Activated CD8-positive, alpha-beta memory T cell treated with anti-CD3 and anti-CD28 coated beads, Interleukin-2, amount 10 ng/mL, durations not matched to agents 7 days and 5 days (primary cell): ENCODE measurements around the gene TMC3. TPM values are rescaled to one million over a fixed set of nuclear protein-coding genes. Genes with fewer than 3 reads are reported as not detected.

Experiments
- ATAC-seq: fragments of 150-1000 bp; cut with Tn5 transposase; one replicate; pipeline ENCODE4 v1.10.0; 2021; ENCODE audit warnings: moderate library complexity
- CTCF ChIA-PET: fragments of 350-600 bp; sonication (Branson Sonifier 250); formaldehyde crosslinking; loops from one replicate; lab custom pipeline; 2021; ENCODE audit warnings: antibody characterized with exemption; lab: Charles Lee
- DNase-seq: peaks from one replicate; pipeline ENCODE4 v3.0.0-alpha.2; 2020
- H3K27ac Mint-ChIP-seq: one replicate; pipeline ENCODE4 v1.8.0; 2021; ENCODE audit warnings: mild to moderate bottlenecking, mixed read lengths
- H3K27me3 Mint-ChIP-seq: one replicate; pipeline ENCODE4 v1.8.0; 2021; ENCODE audit warnings: mixed read lengths
- H3K36me3 Mint-ChIP-seq: one replicate; pipeline ENCODE4 v1.8.0; 2021; ENCODE audit warnings: mild to moderate bottlenecking, mixed read lengths
- H3K4me1 Mint-ChIP-seq: one replicate; pipeline ENCODE4 v1.8.0; 2021; ENCODE audit warnings: mixed read lengths
- H3K4me3 Mint-ChIP-seq: one replicate; pipeline ENCODE4 v1.8.0; 2021; ENCODE audit warnings: mild to moderate bottlenecking, moderate library complexity, mixed read lengths
- H3K9me3 Mint-ChIP-seq: one replicate; pipeline ENCODE4 v1.8.0; 2022; ENCODE audit warnings: low read depth, mixed read lengths
- total RNA-seq, 2 experiments: library from RNA; stranded (reverse); gene quantifications; one replicate each; pipeline ENCODE4 v1.2.3, GENCODE V29; 2021

TMC3 gene
- total RNA-seq, 2 experiments from 2014 or later = not detected

DNA sequence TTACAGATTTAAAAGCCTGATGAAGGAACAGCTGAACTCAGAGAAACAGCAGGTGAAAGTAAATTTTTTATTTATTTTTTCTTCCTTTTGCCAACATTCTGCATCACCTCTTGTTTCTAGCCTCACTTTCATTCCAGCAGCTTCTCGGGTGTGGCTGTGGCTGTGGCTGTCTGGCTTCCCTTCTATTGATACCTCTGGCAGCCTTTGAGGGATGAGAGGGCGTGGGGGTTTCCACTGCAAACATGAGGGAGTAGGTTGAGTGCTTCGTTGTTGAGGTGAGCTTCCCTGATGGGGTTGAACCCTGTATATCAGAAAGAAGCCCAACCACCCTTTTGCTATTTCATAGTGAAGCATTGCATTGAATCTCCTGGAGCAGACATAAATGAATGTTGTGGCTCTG, 6.2 kb upstream of the TMC3 start:
- Mint-ChIP-seq H3K27me3 (peaks cover 2% of the 10 kb centered on the region), H3K27ac (no peak overlapping the region), H3K4me3 (no peak overlapping the region), H3K4me1 (peaks cover 11% of the 10 kb centered on the region), H3K9me3 (no peaks in the 10 kb centered on the region), H3K36me3 (no peaks in the 10 kb centered on the region)
- CTCF ChIA-PET = interaction anchor here (0.6 to 1.5 kb wide), 2 partner anchors 114 to 682 kb away, joined by 3 read pairs; no protein-coding TSS in a partner anchor
- DNase-seq (no peak), ATAC-seq (no peak)

DNA sequence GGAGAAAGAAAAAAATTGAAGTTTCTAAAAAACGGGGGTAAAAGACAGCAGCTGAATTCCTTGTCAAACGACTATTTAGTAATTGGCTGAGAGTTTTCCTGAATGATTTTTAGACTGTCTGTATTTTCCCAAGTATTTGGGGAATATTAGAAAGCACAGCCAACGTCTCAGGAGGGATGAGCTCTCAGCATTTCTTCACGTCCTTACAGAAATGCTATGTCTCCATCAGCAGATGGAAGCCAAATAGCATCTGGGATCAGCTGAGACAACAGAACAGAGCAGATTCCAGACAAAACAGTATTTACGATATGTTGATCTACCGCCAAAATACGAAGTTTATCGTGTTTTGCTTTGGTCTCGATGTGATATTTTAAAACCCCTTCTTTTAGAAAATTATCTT, 5.3 kb upstream of the TMC3 start:
- DNase-seq (no peak), ATAC-seq (no peak)
- no peaks in the 10 kb centered on the region for H3K36me3 Mint-ChIP-seq
- peaks cover 2% of the 10 kb centered on the region for H3K27me3 Mint-ChIP-seq
- CTCF ChIA-PET = no interaction called here
- H3K27ac Mint-ChIP-seq = no peak overlapping the region
- peaks cover 3% of the 10 kb centered on the region for H3K4me1 Mint-ChIP-seq
- no peaks in the 10 kb centered on the region for H3K9me3 Mint-ChIP-seq
- no peak overlapping the region for H3K4me3 Mint-ChIP-seq

DNA sequence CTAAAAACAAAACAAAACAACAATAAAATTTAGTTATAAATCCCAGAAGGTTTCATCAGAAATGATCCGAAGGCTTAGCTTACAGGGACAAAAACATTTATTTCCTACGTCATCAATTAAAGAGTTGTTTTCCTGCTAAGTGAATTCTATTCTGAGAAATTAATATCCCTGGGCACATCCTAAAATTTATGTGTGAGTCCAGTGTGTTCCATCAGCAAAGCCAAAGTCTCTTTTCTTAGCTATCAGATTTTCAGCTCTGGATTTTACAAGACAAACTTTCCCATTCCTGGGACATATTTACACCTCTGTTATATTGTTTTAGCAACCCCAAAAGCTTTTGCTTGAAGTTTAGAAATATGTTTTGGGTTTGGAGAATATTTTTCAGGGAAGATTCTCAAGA, 4.4 kb upstream of the TMC3 start:
- H3K4me3 Mint-ChIP-seq = no peak overlapping the region
- H3K4me1 Mint-ChIP-seq = peaks cover 3% of the 10 kb centered on the region
- DNase-seq = no peak
- no peaks in the 10 kb centered on the region for H3K36me3 Mint-ChIP-seq
- no peak for ATAC-seq
- no peaks in the 10 kb centered on the region for H3K9me3 Mint-ChIP-seq
- peaks cover 2% of the 10 kb centered on the region for H3K27me3 Mint-ChIP-seq
- CTCF ChIA-PET = interaction anchor here (1.0 kb wide), 1 partner anchor 113 kb away, joined by 5 read pairs; no protein-coding TSS in a partner anchor
- no peak overlapping the region for H3K27ac Mint-ChIP-seq

DNA sequence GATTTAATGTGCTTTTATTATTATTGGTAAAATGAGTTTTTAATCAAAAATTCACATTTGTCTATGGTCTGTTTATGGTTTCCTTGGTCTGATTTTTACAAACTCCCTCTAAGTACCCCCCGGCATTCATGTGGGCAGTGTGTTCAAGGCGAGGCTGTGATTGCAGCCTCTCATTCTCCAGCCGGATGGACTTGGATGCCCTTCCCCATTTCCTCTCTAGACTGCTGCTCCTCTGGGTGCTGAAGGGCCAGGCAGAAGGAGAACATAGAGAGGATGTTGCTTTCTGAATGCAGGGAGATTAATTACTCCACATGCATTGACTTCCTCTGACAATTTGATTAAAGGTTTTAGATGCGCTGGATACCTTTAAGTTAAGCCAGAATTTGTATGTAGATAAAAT, 3.9 kb upstream of the TMC3 start:
- Mint-ChIP-seq H3K9me3 (no peaks in the 10 kb centered on the region), H3K36me3 (no peaks in the 10 kb centered on the region)
- no peak for ATAC-seq

DNA sequence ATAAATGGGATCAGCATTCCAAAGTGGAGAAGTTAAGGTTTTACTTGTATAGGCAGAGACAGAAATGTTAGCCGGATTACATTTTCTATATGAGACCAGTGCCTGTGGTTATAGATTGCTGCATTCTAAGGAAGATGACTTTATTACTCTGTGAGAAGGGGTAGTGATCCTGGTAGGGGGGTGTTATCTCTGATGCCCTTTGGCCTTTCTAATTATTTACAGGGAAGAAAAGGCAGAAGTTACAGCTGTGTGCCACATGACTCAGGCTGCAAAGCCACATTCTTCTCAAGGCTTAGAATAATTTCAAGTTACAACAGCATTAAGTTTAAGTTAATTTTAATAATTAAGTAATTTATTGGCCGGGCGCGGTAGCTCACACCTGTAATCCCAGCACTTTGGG, 2.2 kb upstream of the TMC3 start:
- Mint-ChIP-seq H3K27me3 (peaks cover 2% of the 10 kb centered on the region), H3K27ac (no peak overlapping the region), H3K4me1 (peaks cover 3% of the 10 kb centered on the region), H3K36me3 (no peaks in the 10 kb centered on the region), H3K4me3 (no peak overlapping the region), H3K9me3 (no peaks in the 10 kb centered on the region)
- DNase-seq (no peak), ATAC-seq (no peak)
- CTCF ChIA-PET = no interaction called here

More for the DNA sequence above, 3.9 kb upstream of the TMC3 start:
- Mint-ChIP-seq H3K27me3 (peaks cover 2% of the 10 kb centered on the region), H3K4me1 (peaks cover 3% of the 10 kb centered on the region), H3K27ac (no peak overlapping the region), H3K4me3 (no peak overlapping the region)
- no peak for DNase-seq
- CTCF ChIA-PET = interaction anchor here (1.0 kb wide), 1 partner anchor 112 kb away, joined by 5 read pairs; no protein-coding TSS in a partner anchor

DNA sequence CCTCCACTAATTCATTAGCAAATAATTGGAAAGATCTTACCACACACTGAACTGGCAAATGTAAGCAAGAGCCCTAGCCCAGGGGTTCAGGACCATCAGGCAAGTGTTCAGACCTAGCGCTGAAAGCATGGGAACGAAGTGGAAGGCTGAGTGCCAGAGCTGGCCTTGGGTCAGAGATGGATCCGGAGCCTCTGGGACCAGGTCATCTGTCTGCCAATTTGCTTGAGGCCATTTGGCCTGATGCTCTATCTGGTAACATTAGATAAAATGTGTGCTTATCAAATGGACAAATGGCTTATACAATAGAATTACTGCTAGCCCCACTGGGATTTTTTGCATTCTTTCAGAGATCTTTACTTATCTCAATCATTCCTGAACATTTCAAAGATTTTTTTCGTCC, 1.4 kb upstream of the TMC3 start:
- H3K4me1 Mint-ChIP-seq = peaks cover 2% of the 10 kb centered on the region
- H3K9me3 Mint-ChIP-seq = no peaks in the 10 kb centered on the region
- CTCF ChIA-PET = no interaction called here
- DNase-seq = no peak
- no peak overlapping the region for H3K4me3 Mint-ChIP-seq
- peaks cover 2% of the 10 kb centered on the region for H3K27me3 Mint-ChIP-seq
- H3K36me3 Mint-ChIP-seq = no peaks in the 10 kb centered on the region
- no peak for ATAC-seq
- H3K27ac Mint-ChIP-seq = no peak overlapping the region

DNA sequence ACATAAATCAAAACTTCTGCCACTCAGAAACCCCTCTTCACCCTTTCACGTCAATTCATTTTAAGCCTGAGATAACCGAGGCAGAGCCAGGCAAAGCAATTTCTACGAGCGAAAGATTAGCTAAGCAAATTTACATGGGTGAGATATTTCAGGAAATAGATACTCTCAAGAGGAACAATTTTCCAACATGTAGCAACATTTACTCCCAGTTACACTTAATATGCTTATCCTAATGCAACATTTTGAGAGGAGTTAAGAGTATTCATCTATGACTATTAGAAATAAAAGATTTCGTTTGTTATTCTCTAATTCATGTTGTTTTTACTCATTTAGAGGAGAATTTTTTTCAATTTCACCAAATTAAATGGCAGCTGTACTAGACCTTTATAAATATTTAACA, 837 bp downstream of the TMC3 start:
- CTCF ChIA-PET = interaction anchor here (1.5 kb wide), 1 partner anchor 107 kb away, joined by 5 read pairs; no protein-coding TSS in a partner anchor

DNA sequence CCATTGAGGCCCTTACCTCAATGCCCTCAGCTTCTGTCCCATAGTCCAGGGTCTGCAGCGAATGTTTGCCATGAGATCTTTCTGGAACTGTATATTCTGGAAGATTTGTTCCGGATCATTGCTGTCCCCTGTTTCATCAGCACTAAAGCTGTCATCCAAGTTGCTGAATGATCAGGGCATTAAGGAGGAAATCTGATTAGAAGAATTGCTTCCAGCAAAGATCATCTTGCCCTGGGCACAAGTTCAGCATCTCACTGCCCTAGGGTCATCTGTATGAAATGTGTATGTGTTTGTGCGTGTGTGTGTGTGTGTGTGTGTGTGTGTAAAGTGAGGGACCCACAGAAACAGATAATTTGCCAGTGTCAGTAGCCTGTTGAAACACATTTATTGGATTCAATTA, 1.4 kb downstream of the TMC3 start:
- no peaks in the 10 kb centered on the region for H3K27me3 Mint-ChIP-seq
- CTCF ChIA-PET = no interaction called here
- no peak for DNase-seq
- no peaks in the 10 kb centered on the region for H3K4me1 Mint-ChIP-seq
- H3K27ac Mint-ChIP-seq = no peak overlapping the region
- no peaks in the 10 kb centered on the region for H3K36me3 Mint-ChIP-seq
- H3K9me3 Mint-ChIP-seq = no peaks in the 10 kb centered on the region
- no peak for ATAC-seq
- no peak overlapping the region for H3K4me3 Mint-ChIP-seq

More for the DNA sequence above, 837 bp downstream of the TMC3 start:
- DNase-seq (no peak), ATAC-seq (no peak)
- Mint-ChIP-seq H3K27ac (no peak overlapping the region), H3K27me3 (peaks cover 2% of the 10 kb centered on the region), H3K4me1 (no peaks in the 10 kb centered on the region), H3K36me3 (no peaks in the 10 kb centered on the region), H3K4me3 (no peak overlapping the region), H3K9me3 (no peaks in the 10 kb centered on the region)

DNA sequence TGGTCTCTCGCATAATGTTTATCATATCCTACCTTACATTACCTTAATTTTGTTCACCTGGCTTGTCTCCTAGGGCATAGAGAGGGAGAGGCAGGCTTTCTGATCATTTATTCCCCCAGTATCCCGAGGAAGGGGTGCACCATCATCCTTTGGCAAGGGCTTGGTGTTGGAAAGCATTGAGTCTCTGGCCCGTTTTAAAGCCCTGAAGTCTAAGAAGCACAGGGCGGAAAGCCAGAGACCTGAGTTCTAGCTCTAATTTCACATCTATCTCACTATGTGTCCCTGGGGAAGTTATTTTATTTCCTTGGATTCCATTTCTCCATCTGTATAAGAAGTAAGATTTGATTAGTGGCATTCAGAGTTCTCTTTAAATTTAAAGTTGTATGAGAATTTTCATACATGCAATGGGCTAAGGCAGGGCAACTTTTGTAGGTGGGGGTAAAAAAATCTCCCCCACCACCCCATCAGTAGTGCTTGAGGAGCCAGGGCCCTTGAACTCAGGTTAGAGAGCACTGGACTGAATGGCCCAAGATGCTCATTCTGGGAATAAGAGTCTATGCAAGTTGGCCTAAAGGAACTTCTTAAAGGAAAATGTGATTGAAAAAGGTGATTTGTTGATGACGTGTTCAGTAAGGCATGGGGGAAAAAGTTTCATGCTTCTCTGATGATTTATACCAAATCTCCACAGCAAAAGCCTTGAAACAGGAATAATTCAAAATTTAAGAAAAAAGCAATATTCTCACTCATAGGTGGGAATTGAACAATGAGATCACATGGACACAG, 10.1 kb downstream of the TMC3 start:
- no peaks in the 10 kb centered on the region for H3K9me3 Mint-ChIP-seq
- ATAC-seq (no peak), DNase-seq (no peak)
- CTCF ChIA-PET = no interaction called here
- H3K4me1 Mint-ChIP-seq = no peaks in the 10 kb centered on the region
- H3K27ac Mint-ChIP-seq = no peak overlapping the region
- no peaks in the 10 kb centered on the region for H3K36me3 Mint-ChIP-seq
- H3K27me3 Mint-ChIP-seq = no peaks in the 10 kb centered on the region
- H3K4me3 Mint-ChIP-seq = no peak overlapping the region

DNA sequence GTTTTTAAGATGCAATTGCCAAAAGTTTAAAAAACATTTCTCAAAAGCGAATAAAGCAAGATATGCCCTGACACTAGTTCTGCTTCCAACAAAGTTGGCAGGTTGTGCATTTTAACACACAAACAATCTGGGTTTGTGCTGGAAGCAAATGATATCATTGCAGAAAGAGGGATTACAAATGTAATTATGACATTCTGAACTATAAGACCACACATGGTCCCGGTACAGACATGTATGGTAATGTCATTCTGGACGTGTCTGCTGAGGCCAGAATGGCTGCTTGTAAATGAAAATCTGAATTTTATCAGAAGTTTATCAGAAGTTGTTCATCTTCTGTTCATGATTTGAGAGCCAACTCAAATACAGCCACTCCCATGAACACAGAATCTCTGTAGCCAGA, 10.7 kb downstream of the TMC3 start:
- Mint-ChIP-seq H3K4me1 (no peaks in the 10 kb centered on the region), H3K4me3 (no peak overlapping the region), H3K27me3 (no peaks in the 10 kb centered on the region), H3K36me3 (no peaks in the 10 kb centered on the region), H3K9me3 (no peaks in the 10 kb centered on the region), H3K27ac (no peak overlapping the region)
- ATAC-seq (no peak), DNase-seq (no peak)
- CTCF ChIA-PET = no interaction called here

DNA sequence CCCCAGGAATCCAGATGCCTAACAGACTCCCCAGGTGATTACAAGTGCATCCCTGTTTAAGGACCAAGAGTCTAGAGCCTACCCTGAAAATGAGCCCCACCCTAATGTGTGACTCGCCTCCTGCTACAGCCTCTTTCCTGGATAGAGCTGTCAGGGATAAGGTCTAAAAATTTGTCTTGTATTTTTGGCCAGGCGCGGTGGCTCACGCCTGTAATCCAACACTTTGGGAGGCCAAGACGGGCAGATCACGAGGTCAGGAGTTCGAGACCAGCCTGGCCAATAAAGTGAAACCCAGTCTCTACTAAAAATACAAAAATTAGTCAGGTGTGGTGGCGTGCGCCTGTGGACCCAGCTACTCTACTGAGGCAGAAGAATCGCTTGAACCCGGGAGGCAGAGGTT, 11.2 kb downstream of the TMC3 start:
- CTCF ChIA-PET = no interaction called here

DNA sequence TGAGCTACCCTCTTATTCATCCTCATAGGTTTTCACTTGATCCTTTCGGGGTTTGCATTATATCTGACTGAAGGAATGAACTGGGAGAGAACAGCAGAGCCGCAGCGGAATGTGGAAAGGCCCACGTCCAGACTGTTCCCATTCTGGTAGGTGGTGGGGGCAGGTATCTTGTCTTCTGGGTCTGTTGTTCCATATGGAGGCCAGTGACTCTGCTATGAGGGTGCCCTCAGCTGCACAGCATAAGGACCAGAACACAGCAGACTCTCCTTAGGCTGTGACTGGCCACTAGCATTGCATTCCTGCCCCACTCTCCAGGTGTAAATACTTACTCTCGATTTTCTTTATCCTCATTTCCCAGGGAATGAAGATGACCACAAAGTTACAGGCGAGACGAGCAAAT, 12.1 kb downstream of the TMC3 start:
- ATAC-seq (no peak), DNase-seq (no peak)
- Mint-ChIP-seq H3K9me3 (no peaks in the 10 kb centered on the region), H3K4me3 (no peak overlapping the region), H3K27me3 (no peaks in the 10 kb centered on the region), H3K36me3 (no peaks in the 10 kb centered on the region), H3K27ac (no peak overlapping the region), H3K4me1 (no peaks in the 10 kb centered on the region)
- CTCF ChIA-PET = interaction anchor here (1.1 kb wide), 1 partner anchor 96 kb away, joined by 4 read pairs; no protein-coding TSS in a partner anchor

More for the DNA sequence above, 11.2 kb downstream of the TMC3 start:
- Mint-ChIP-seq H3K27me3 (no peaks in the 10 kb centered on the region), H3K27ac (no peak overlapping the region), H3K36me3 (no peaks in the 10 kb centered on the region), H3K4me3 (no peak overlapping the region), H3K4me1 (no peaks in the 10 kb centered on the region), H3K9me3 (no peaks in the 10 kb centered on the region)
- ATAC-seq = no peak
- no peak for DNase-seq

DNA sequence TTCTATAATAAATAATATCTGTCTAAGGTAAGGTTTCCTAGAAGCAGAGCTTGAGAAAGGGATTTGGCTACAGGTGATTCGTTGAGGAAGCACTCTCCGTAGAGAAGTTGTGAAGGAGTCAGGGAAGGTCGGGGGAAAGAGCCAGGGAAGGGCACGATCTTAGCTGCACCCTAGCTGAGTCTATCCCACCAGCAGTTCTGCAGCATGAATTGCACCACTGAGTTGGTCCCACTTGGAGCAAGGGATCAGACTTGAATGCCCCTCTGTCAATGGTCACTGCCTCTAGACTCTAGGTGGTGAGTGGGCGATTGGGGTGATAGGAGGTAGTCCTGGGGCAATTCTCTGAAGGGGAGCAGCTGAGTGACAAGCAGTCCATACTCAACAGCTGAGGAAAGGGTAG, 13.5 kb downstream of the TMC3 start:
- no peak for ATAC-seq
- CTCF ChIA-PET = interaction anchor here (0.6 kb wide), 1 partner anchor 276 kb away, joined by 3 read pairs; no protein-coding TSS in a partner anchor
- H3K27me3 Mint-ChIP-seq = peaks cover under 1% of the 10 kb centered on the region
- H3K9me3 Mint-ChIP-seq = no peaks in the 10 kb centered on the region
- no peaks in the 10 kb centered on the region for H3K36me3 Mint-ChIP-seq
- no peaks in the 10 kb centered on the region for H3K4me1 Mint-ChIP-seq
- DNase-seq = no peak
- no peak overlapping the region for H3K4me3 Mint-ChIP-seq
- no peak overlapping the region for H3K27ac Mint-ChIP-seq

DNA sequence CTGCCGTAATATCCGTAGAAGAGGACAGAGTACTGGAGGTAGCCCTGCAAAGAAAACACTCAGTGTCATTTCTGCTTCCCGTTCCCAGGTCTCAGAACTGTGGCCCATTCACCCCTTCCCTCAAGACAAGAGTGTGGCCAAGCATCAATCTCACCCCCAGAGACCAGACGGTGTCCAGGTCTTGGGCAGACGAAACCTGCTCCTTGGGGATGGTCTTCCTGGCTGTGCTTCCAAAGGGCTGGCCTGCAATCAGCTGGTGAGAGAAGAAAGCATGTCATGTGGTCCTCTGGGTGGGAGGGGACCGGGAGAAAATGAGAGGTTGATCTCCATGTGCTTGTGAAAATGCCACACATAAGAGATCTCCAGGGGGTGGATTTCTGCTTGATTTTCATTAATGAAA, 15.8 kb downstream of the TMC3 start:
- Mint-ChIP-seq H3K9me3 (no peaks in the 10 kb centered on the region), H3K4me3 (no peak overlapping the region), H3K4me1 (no peaks in the 10 kb centered on the region), H3K27ac (no peak overlapping the region), H3K27me3 (peaks cover 3% of the 10 kb centered on the region), H3K36me3 (no peaks in the 10 kb centered on the region)
- CTCF ChIA-PET = interaction anchor here (1.0 to 1.6 kb wide), 2 partner anchors 83 to 92 kb away, joined by 4 to 6 read pairs; no protein-coding TSS in a partner anchor
- no peak for ATAC-seq
- DNase-seq = no peak
